Right lung (tissue), 10 donors: Measurements from ENCODE around the gene FAM117B. TPM values are rescaled to one million over a fixed set of nuclear protein-coding genes. Genes with fewer than 3 reads are reported as not detected.

Experiments used
- DNase-seq, 2 donors: peaks; one replicate each; pipeline ENCODE4 v3.0.0-alpha.2; 2013
- long read RNA-seq, 8 donors: transcript quantifications; one replicate each; lab custom pipeline, GENCODE V29; 2026
- polyA plus RNA-seq, 5 donors: library from polyadenylated mRNA; unstranded; fragments of 120-200 nt; gene quantifications; one replicate each; pipeline versions ENCODE4 v1.2.1 to v1.2.3, GENCODE V29; 2013; ENCODE audit warnings: inconsistent platforms in 1 of 5, low replicate concordance in 1 of 5; ENCODE audit not compliant: insufficient read length in 5 of 5, insufficient read depth in 1 of 5

FAM117B gene
- polyA plus RNA-seq = 10 to 100 TPM; 18.8 to 26.1 (median 23.0) TPM
- long read RNA-seq, donor 1, full-length matches to known transcripts = 3 of 8 reads
- long read RNA-seq, donor 1, partial matches to known transcripts = 5 of 8 reads
- long read RNA-seq, donor 1, other reads (novel, unspliced or antisense) = 0 of 8 reads
- long read RNA-seq, donor 2, full-length matches to known transcripts = 2 of 2 reads
- long read RNA-seq, donor 2, partial matches to known transcripts = 0 of 2 reads
- long read RNA-seq, donor 2, other reads (novel, unspliced or antisense) = 0 of 2 reads
- long read RNA-seq, donor 3, full-length matches to known transcripts = 3 of 3 reads
- long read RNA-seq, donor 3, partial matches to known transcripts = 0 of 3 reads
- long read RNA-seq, donor 3, other reads (novel, unspliced or antisense) = 0 of 3 reads
- long read RNA-seq, donor 4, full-length matches to known transcripts = 4 of 9 reads
- long read RNA-seq, donor 4, partial matches to known transcripts = 5 of 9 reads
- long read RNA-seq, donor 4, other reads (novel, unspliced or antisense) = 0 of 9 reads
- long read RNA-seq, donor 5, full-length matches to known transcripts = 3 of 3 reads
- long read RNA-seq, donor 5, partial matches to known transcripts = 0 of 3 reads
- long read RNA-seq, donor 5, other reads (novel, unspliced or antisense) = 0 of 3 reads
- long read RNA-seq, donor 6, full-length matches to known transcripts = 2 of 12 reads
- long read RNA-seq, donor 6, partial matches to known transcripts = 10 of 12 reads
- long read RNA-seq, donor 6, other reads (novel, unspliced or antisense) = 0 of 12 reads
- long read RNA-seq, donor 7, full-length matches to known transcripts = 5 of 5 reads
- long read RNA-seq, donor 7, partial matches to known transcripts = 0 of 5 reads
- long read RNA-seq, donor 7, other reads (novel, unspliced or antisense) = 0 of 5 reads
- long read RNA-seq, donor 8 = 0 reads

- DNase-seq = peak; percentile 97
These were observed at the start of gene FAM117B for GRCh38 chr2:202634556-202635427. Gene FAM117B, plus strand, starts transcription at chr2:202634969. Its CDS starts 219 bp downstream, at chr2:202635188.

GRCh38 chr2:202588647-202589581 lies 45.9 kb upstream of the FAM117B start:
- DNase-seq = peak; percentile 57 to 71

- DNase-seq = no peak
These were observed 45.2 kb upstream of the FAM117B start for GRCh38 chr2:202589582-202589949.

- DNase-seq = no peak
These were observed 42.2 kb upstream of the FAM117B start for GRCh38 chr2:202592566-202592965.

GRCh38 chr2:202599105-202599504 lies 35.7 kb upstream of the FAM117B start:
- no peak for DNase-seq

- no peak for DNase-seq
These were observed 34.9 kb upstream of the FAM117B start for GRCh38 chr2:202599911-202600310.

- DNase-seq = no peak
These were observed 30.1 kb upstream of the FAM117B start for GRCh38 chr2:202604699-202605098.

GRCh38 chr2:202605174-202605573 lies 29.6 kb upstream of the FAM117B start:
- no peak for DNase-seq

GRCh38 chr2:202608142-202608852 lies 26.5 kb upstream of the FAM117B start:
- DNase-seq = no peak

GRCh38 chr2:202609381-202610145 lies 25.2 kb upstream of the FAM117B start:
- no peak for DNase-seq

GRCh38 chr2:202610380-202610779 lies 24.4 kb upstream of the FAM117B start:
- no peak for DNase-seq

GRCh38 chr2:202612145-202612544 lies 22.6 kb upstream of the FAM117B start:
- no peak for DNase-seq

- no peak for DNase-seq
These were observed 21.3 kb upstream of the FAM117B start for GRCh38 chr2:202613479-202613878.

- DNase-seq = no peak
These were observed 10.6 kb upstream of the FAM117B start for GRCh38 chr2:202624133-202624532.

- DNase-seq = no peak
These were observed 7.7 kb upstream of the FAM117B start for GRCh38 chr2:202627042-202627441.

GRCh38 chr2:202628646-202629198 lies 6.0 kb upstream of the FAM117B start:
- DNase-seq = no peak

- DNase-seq = peak; percentile 46 to 69
These were observed 2.0 kb upstream of the FAM117B start for GRCh38 chr2:202632682-202633290.

GRCh38 chr2:202633470-202633869 lies 1.3 kb upstream of the FAM117B start:
- DNase-seq = no peak
